GM19240 (cell line): ENCODE results near the gene ACTN3.
A peak's percentile ranks its signal among the peaks of the same experiment; 100 is the strongest.
"Not testable (repeated sequence)": the region's sequence is repeated elsewhere in the genome, so short reads cannot be mapped to it uniquely, and the experiment has no call there.

Source experiments
- DNase-seq: peaks from one replicate; pipeline ENCODE4 v3.0.0; 2011; ENCODE audit warnings: low spot score; ENCODE audit not compliant: insufficient read length

ACTN3 gene

DNA sequence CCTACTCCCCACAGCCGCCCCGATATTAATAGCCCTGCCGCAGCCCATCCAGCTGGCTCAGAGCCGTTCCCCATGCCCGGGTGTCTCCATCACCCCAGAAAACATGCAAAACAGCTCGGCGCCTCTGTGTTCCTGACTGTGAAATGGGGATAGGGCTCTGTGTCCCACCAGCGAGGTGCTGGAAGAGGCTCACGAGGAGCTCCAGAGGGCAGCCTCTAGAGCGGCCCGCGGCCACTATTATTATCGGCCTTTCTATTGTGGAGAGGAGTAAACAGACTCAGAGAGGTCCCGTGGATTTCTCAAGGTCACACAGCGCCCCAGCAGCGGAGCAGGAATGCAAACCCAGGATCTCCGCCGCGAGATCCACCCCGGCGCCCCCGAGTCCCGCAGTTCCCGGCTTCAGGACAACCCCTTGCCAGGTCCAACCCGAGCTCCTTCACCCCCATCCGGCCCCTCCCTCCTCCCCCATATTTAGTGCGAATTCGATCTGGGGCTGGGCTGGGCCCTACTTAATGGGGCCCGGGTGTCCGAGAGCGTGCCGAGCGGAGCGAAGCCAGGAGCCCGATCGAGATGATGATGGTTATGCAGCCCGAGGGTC lies at the start of gene ACTN3:
Gene ACTN3, plus strand, starts transcription at position 536 of the 598 bp plus-strand sequence. Its CDS starts 35 bp downstream, at position 571.
- no peak for DNase-seq

DNA sequence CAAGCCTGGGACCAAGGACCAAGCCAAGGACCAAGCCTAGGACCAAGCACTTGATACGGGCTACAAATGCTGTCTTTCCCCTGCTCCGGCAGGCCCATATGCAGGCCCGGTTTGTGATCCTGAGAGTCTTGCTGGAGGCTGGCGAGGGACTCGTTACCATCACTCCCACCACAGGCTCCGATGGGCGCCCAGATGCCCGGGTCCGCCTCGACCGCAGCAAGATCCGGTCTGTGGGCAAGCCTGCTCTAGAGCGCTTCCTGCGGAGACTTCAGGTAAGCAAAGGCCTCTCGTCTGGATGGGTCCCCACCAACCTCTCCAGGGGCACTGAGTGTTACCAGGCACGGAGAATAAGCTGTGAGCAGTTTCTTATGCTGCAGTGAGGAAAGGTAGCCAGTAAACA lies 49.5 kb upstream of the ACTN3 start:
- no peak for DNase-seq

- DNase-seq, result no peak
Observed at GRCh38 chr11:66498506-66498905, 48.2 kb upstream of the ACTN3 start.

DNA sequence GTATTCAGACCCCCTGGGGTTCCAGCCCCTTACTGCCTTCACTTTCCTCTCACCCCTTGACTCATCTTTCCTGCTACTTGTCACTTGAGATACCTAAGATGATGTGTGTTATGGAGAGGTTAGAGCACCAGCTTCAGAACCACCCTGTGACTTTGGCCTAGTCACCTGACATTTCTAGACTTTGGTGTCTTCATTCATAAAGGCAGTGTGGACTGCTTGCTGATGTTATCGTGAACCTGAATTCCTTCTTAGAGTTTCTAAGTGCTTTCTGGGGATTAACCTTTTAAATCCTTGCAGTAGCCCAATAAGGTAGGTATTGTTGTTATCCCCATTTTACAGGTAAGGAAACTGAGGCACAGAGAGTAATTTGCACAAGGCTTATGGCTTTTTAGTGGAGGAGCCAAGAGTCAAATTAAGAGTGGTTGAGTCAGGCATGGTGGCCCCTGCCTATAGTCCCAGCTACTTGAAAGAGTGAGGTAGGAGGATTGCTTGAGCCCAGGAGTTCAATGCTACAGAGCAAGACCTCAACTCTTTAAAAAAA lies 41.4 kb upstream of the ACTN3 start:
- DNase-seq, result no peak

DNA sequence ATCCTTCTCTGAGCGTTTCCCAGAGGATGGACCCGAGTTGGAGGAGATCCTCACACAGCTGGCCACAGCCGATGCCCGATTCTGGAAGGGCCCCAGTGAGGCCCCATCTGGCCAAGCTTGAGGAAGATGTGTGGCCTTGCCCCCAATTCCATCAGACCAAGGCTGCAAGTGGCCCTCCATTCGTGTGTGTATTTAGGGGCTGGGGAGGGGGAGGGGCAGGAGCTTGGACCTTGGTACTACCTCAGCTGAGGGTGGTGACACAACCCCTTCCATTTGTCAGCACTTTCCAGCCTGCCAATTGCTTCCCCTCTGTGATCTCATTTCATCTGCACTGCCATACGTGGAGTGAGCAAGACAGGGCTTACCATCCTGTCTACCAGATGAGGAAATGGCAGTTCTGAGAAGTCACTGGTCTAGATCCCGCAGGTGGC lies 37.6 kb upstream of the ACTN3 start:
- no peak for DNase-seq

GRCh38 chr11:66510271-66510989 lies 36.3 kb upstream of the ACTN3 start, which contains the start of gene BBS1:
Gene BBS1 (plus strand): TSS chr11:66510635. CDS start chr11:66510660, 25 bp downstream.
- peak; percentile 95 for DNase-seq

- DNase-seq, result no peak
Observed at GRCh38 chr11:66510990-66511339, 35.7 kb upstream of the ACTN3 start.

DNA sequence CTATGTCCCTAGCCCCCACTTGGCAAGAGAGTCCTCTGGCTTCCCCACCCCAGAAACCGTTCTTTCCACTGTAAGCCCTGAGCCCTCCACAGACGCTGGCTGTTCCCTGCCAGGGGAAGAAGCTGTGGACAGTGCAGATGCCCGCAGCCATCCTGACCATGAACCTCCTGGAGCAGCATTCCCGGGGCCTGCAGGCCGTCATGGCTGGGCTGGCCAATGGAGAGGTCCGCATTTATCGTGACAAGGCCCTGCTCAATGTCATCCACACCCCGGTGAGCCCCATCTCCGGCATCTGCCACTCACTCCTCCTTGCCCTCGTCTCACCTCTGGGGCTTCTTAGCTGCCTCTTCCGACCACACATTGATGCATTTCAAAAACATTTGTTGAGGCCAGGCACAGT lies 23.1 kb upstream of the ACTN3 start:
- DNase-seq, result no peak

GRCh38 chr11:66524304-66525040 lies 22.2 kb upstream of the ACTN3 start:
- DNase-seq, result no peak

- DNase-seq, result no peak
Observed at GRCh38 chr11:66529069-66529468, 17.6 kb upstream of the ACTN3 start.

DNA sequence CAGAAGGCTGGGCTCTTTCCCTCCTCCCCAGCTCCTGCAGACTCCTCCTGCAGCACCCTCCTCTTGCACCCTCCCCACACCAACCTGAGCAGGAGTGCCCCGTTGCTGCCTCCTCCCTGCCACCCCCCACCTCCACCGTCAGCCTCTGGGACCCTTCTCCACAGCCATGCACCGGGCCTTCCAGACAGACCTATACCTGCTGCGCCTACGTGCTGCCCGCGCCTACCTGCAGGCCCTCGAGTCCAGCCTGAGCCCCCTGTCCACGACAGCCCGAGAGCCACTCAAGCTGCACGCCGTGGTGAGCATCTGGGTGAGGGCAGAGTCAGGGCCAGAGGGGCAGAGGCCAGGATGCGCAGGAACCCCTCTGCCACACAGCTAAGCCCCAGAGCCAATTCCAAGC lies 17.0 kb upstream of the ACTN3 start:
- DNase-seq, result no peak

DNA sequence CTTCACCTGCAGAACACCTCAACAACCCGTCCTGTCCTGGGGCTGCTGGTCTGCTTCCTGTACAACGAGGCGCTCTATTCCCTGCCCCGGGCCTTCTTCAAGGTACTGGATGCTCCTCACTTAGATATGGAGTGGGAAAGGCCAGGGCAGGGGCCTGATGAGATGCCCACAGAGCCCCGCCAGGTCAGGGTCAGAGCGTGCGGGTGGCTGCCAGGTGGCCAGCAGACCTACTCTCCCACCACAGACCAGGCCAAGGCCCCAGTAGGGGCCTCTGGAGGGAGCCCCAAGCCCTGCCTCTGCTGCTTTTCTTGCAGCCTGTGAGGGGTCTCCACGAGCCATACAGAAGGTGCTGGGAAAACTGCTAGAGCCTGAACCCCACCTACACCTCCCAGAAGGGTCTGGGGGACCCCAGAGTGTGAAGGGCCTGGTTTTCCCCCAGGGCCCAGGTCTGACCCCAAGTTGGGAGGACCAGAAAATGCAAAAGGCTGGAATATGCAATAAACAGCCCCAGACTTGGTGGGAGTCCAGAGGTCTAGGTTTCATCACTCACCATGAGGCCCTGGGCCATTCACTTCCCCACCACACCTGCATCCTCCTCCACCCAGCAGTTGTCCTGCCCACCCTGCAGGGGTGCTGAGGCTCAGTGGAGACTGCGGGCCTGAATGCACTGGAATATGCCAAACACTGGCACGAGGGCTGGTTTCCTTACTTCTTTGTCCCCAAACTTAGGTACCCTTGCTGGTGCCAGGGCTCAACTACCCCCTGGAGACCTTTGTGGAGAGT lies 15.6 kb upstream of the ACTN3 start:
- DNase-seq, result no peak

DNA sequence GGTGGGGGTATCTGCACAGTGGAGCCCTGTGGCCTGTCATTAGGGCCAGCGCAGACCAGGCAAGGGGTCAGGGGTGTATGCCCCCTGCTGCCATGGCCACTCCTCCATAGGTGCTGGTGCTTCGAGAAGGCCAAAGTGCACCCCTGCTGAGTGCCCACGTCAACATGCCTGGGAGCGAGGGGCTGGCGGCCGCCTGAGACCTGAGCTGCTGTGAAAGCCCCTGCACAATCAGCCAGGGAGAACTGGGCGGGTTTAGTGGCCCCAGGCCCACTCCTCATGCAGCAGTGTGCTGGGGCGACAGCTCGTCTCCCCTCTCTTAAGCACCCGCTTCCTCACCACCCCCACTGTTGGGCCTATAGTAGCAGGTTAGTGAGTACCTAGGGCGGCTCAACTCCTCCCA lies 14.9 kb upstream of the ACTN3 start:
- no peak for DNase-seq

GRCh38 chr11:66532784-66533183 lies 13.9 kb upstream of the ACTN3 start:
- DNase-seq, result no peak

DNA sequence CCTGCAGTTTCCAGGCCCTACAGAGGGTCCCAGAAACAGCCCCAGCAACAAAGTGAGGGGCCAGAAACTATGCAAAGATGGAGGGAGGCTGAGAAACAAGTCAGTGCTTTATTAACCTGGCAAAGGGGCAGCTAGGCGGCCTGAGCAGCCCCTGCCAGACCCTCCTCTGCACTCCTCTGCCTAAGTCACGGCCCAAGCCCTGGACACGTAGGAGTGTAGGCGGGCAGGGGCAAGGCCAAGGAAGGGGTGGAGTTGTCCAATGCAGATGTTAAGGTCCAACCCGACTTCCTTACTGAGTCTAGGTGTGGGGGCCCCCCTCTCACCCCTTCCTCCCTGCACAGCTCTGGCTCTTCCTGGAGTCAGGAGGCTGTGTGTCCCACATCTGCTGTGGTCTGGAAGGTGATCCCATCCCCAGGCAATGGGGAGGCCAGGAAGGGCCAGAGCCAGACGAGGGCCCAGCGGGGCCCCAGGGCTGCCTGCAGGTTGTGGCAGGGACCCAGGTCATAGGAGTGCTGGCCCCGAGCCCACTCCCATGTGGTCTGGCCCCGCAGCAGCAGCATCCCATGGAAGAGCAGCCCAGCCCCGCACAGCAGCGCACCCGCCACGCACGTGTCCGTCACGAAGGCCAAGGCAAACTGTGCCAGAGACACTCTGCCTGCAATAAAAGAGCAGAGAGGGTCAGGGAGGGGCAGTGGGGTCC lies 7.4 kb upstream of the ACTN3 start:
- DNase-seq, result no peak

GRCh38 chr11:66539870-66540213 lies 6.9 kb upstream of the ACTN3 start:
- DNase-seq, result no peak

- DNase-seq, result not testable (repeated sequence)
Observed at GRCh38 chr11:66540598-66540997, 6.1 kb upstream of the ACTN3 start.

DNA sequence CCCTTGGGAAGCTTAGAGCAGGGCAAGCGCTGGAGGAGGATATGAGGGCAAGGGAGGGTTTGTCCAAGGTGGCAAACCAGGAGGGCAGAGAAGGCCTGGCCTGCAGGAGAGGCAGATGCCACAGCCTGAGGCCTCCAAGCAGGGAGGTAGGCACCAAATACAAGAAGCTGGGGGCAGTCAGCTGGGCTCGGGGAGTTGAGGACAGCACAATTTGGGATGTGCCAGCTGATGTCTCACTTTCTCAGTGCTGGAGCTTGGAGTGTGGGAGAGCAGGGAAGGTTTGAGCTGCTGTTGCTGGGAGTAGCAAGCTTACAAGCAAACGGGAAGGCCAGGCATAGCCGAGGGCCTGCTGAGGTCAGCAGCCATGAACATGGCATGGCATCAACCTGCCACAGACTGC lies 4.8 kb upstream of the ACTN3 start:
- DNase-seq, result no peak

DNA sequence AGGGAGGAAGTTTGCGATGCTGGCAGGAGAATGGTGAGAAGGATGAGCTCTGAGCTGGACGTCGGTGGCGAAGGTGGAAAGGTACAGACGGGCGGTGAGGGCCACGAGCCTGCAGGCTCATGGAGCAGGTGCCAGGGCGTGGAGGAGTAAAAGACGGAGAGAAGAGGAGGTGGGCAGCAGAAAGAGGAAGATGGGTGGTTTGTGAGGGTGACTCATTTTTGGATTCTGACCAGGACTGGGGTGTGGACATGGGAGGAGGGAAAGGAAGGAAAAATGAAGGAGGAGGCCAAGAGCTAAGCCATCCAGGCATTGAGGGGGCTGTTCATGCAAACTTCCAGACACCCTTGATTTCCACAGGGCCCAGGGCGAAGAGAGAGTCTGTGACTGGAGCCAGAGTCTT lies 4.3 kb upstream of the ACTN3 start:
- no peak for DNase-seq

GRCh38 chr11:66543263-66544107 lies 3.2 kb upstream of the ACTN3 start:
- peak; percentile 49 for DNase-seq
